Thoracic aorta (tissue), 2 donors: ENCODE measurements around the gene KANK4. TPM values are rescaled to one million over a fixed set of nuclear protein-coding genes. Genes with fewer than 3 reads are reported as not detected.

Experiments used
- ATAC-seq: fragments of 150-250 bp; one replicate; pipeline ENCODE4 v1.8.0; 2017; ENCODE audit warnings: low read depth; ENCODE audit not compliant: insufficient number of reproducible peaks, low FRiP score
- DNase-seq: peaks from one replicate; pipeline ENCODE4 v3.0.0-alpha.2; 2020; ENCODE audit warnings: low spot score
- H3K27ac ChIP-seq, 2 donors: fragments of 200-600 bp; sonication (generic); 1 replicate in 1 of 2; 2 replicates in 1 of 2; pipeline ENCODE4 v1.5.1; 2016; ENCODE audit warnings: mild to moderate bottlenecking in 2 of 2, moderate library complexity in 2 of 2
- H3K27me3 ChIP-seq: fragments of 200-600 bp; sonication (generic); replicated peaks from 2 replicates; pipeline ENCODE4 v1.6.0; 2016; ENCODE audit warnings: mild to moderate bottlenecking; ENCODE audit not compliant: insufficient read depth
- H3K36me3 ChIP-seq: fragments of 200-600 bp; sonication (generic); one replicate; pipeline ENCODE4 v1.5.1; 2016
- H3K4me1 ChIP-seq, 2 donors: fragments of 200-600 bp; sonication (generic); 1 replicate in 1 of 2; 2 replicates in 1 of 2; pipeline versions ENCODE4 v1.5.1 to v1.6.0; 2016; ENCODE audit warnings: low read depth in 2 of 2, mild to moderate bottlenecking in 1 of 2; ENCODE audit not compliant: control insufficient read depth in 1 of 2
- H3K4me3 ChIP-seq: fragments of 200-600 bp; sonication (generic); 2 replicates; pipeline ENCODE4 v1.5.1; 2016; ENCODE audit warnings: mild to moderate bottlenecking
- H3K9me3 ChIP-seq: fragments of 200-600 bp; sonication (generic); 2 replicates; pipeline ENCODE4 v1.5.1; 2016
- CTCF ChIP-seq: fragments of 200-600 bp; sonication (generic); IDR thresholded peaks from one replicate; pipeline ENCODE4 v1.5.1; 2019; ENCODE audit warnings: antibody characterized with exemption
- total RNA-seq, 2 donors: library from RNA; depleted of rRNA; stranded (reverse); fragments of >200 nt; gene quantifications; one replicate each; pipeline versions ENCODE4 v1.1.0 to v1.2.3, GENCODE V29; 2016

KANK4 gene
- total RNA-seq, 2 donors from 2014 or later: 0.28 TPM; not detected in 1

GRCh38 chr1:62285984-62286785, 33.0 kb downstream of the KANK4 start:
- Histone ChIP-seq H3K27me3 (no peaks in the 10 kb centered on the region), H3K4me3 (peak overlapping the region; percentile 20), H3K27ac (no peak overlapping the region), H3K9me3 (no peaks in the 10 kb centered on the region), H3K36me3 (no peaks in the 10 kb centered on the region), H3K4me1 (no peaks in the 10 kb centered on the region)
- DNase-seq (no peak), ATAC-seq (no peak)
- TF ChIP-seq CTCF: no peak

GRCh38 chr1:62285440-62285839, 33.8 kb downstream of the KANK4 start:
- Histone ChIP-seq H3K36me3 (no peaks in the 10 kb centered on the region), H3K27me3 (no peaks in the 10 kb centered on the region), H3K27ac (no peak overlapping the region), H3K9me3 (no peaks in the 10 kb centered on the region), H3K4me1 (no peaks in the 10 kb centered on the region), H3K4me3 (no peak overlapping the region)
- TF ChIP-seq CTCF: no peak
- no peak for DNase-seq
- ATAC-seq: no peak

GRCh38 chr1:62283986-62284385, 35.2 kb downstream of the KANK4 start:
- Histone ChIP-seq H3K4me3 (no peak overlapping the region), H3K36me3 (no peaks in the 10 kb centered on the region), H3K4me1 (no peaks in the 10 kb centered on the region), H3K9me3 (no peaks in the 10 kb centered on the region), H3K27ac (no peak overlapping the region), H3K27me3 (no peaks in the 10 kb centered on the region)
- no peak for TF ChIP-seq CTCF
- ATAC-seq (no peak), DNase-seq (no peak)

- Histone ChIP-seq H3K9me3 (no peaks in the 10 kb centered on the region), H3K27ac (no peak overlapping the region)
- ATAC-seq: no peak
These were observed 36.1 kb downstream of the KANK4 start for GRCh38 chr1:62282909-62283755.

More at GRCh38 chr1:62282909-62283755, 36.1 kb downstream of the KANK4 start:
- Histone ChIP-seq H3K27me3 (no peaks in the 10 kb centered on the region), H3K36me3 (no peaks in the 10 kb centered on the region), H3K4me1 (no peaks in the 10 kb centered on the region), H3K4me3 (no peak overlapping the region)
- DNase-seq: no peak
- TF ChIP-seq CTCF: no peak
